ENCODE measurements around the gene UBE2L5.

- TF ChIP-seq EZH2 (IDR thresholded peaks at IDR 0.05; ENCODE audit: insufficient read depth, poor library complexity, severe bottlenecking), result no peak
- no peak for TF ChIP-seq EZH2phosphoT487 (IDR thresholded peaks at IDR 0.05; ENCODE audit: insufficient read depth, low read depth)
These were observed 8.5 kb upstream of the UBE2L5 start for GRCh38 chr13:30413842-30414241.
